Measurements from ENCODE around the gene PRELID3B. TPM values are rescaled to one million over a fixed set of nuclear protein-coding genes. Genes with fewer than 3 reads are reported as not detected.

Gene PRELID3B
- total RNA-seq, 2 experiments from 2014 or later, result 55.8 to 59.1 TPM

GRCh38 chr20:59071216-59071615, 28.6 kb upstream of the PRELID3B start:
- Mint-ChIP-seq H3K4me3 (no peak overlapping the region), H3K27ac (no peak overlapping the region), H3K9me3 (no peaks in the 10 kb centered on the region), H3K4me1 (ENCODE audit: low read depth) (no peaks in the 10 kb centered on the region), H3K27me3 (peaks cover 24% of the 10 kb centered on the region), H3K36me3 (ENCODE audit: low read depth) (no peaks in the 10 kb centered on the region)
- ChIA-PET POLR2A (no interaction called here), CTCF (interaction anchor here (0.6 kb wide), 1 partner anchor 421 kb away, joined by 3 read pairs; no protein-coding TSS in a partner anchor)
- ATAC-seq (ENCODE audit: poor library complexity), result no peak
- Histone ChIP-seq H3K36me3 (ENCODE audit: insufficient read depth, low read length) (no peaks in the 10 kb centered on the region), H3K9me3 (ENCODE audit: control insufficient read depth in 1 of 2, insufficient read depth in 1 of 2, low read length in 2 of 2) (no peaks in the 10 kb centered on the region), H3K4me1 (ENCODE audit: insufficient read depth, low read length) (no peaks in the 10 kb centered on the region), H3K27ac (ENCODE audit: low read depth in 1 of 2, low read length in 2 of 2) (no peak overlapping the region), H3K4me3 (ENCODE audit: low read length) (no peak overlapping the region), H3K27me3 (ENCODE audit: control insufficient read depth in 1 of 2, insufficient read depth in 2 of 2, low read length in 2 of 2) (no peaks in the 10 kb centered on the region)
- TF ChIP-seq CTCF (IDR thresholded peaks at IDR 0.05), result no peak
- DNase-seq, result peak in 2 of 14 experiments; percentile 29 to 30
- intact Hi-C loops (cut with DNase I, micrococcal nuclease), result no loop called here

GRCh38 chr20:59069026-59069425, 26.4 kb upstream of the PRELID3B start:
- CTCF ChIA-PET, result no interaction called here
- no peak for DNase-seq
- H3K4me3 Mint-ChIP-seq, result no peak overlapping the region

GRCh38 chr20:59068534-59068933, 25.9 kb upstream of the PRELID3B start:
- CTCF ChIA-PET, result no interaction called here
- no peaks in the 10 kb centered on the region for H3K9me3 Mint-ChIP-seq
- ATAC-seq (ENCODE audit: poor library complexity), result no peak

More at GRCh38 chr20:59069026-59069425, 26.4 kb upstream of the PRELID3B start:
- Mint-ChIP-seq H3K36me3 (ENCODE audit: low read depth) (no peaks in the 10 kb centered on the region), H3K4me1 (ENCODE audit: low read depth) (no peaks in the 10 kb centered on the region), H3K9me3 (no peaks in the 10 kb centered on the region), H3K27me3 (peaks cover 3% of the 10 kb centered on the region), H3K27ac (no peak overlapping the region)
- intact Hi-C loops (cut with DNase I, micrococcal nuclease), result no loop called here
- Histone ChIP-seq H3K36me3 (ENCODE audit: insufficient read depth, low read length) (no peaks in the 10 kb centered on the region), H3K4me1 (ENCODE audit: insufficient read depth, low read length) (no peaks in the 10 kb centered on the region), H3K27ac (ENCODE audit: low read depth in 1 of 2, low read length in 2 of 2) (no peak overlapping the region), H3K4me3 (ENCODE audit: low read length) (no peak overlapping the region), H3K27me3 (ENCODE audit: control insufficient read depth in 1 of 2, insufficient read depth in 2 of 2, low read length in 2 of 2) (no peaks in the 10 kb centered on the region), H3K9me3 (ENCODE audit: control insufficient read depth in 1 of 2, insufficient read depth in 1 of 2, low read length in 2 of 2) (no peaks in the 10 kb centered on the region)
- POLR2A ChIA-PET, result no interaction called here
- ATAC-seq (ENCODE audit: poor library complexity), result no peak
- no peak for TF ChIP-seq CTCF (IDR thresholded peaks at IDR 0.05)

More at GRCh38 chr20:59068534-59068933, 25.9 kb upstream of the PRELID3B start:
- no peaks in the 10 kb centered on the region for H3K36me3 Mint-ChIP-seq (ENCODE audit: low read depth)
- no peaks in the 10 kb centered on the region for H3K27me3 ChIP-seq (ENCODE audit: control insufficient read depth in 1 of 2, insufficient read depth in 2 of 2, low read length in 2 of 2)
- H3K27me3 Mint-ChIP-seq, result no peaks in the 10 kb centered on the region
- intact Hi-C loops (cut with DNase I, micrococcal nuclease), result no loop called here
- no peak for TF ChIP-seq CTCF (IDR thresholded peaks at IDR 0.05)
- H3K9me3 ChIP-seq (ENCODE audit: control insufficient read depth in 1 of 2, insufficient read depth in 1 of 2, low read length in 2 of 2), result no peaks in the 10 kb centered on the region
- no peak overlapping the region for H3K4me3 Mint-ChIP-seq
- no peak overlapping the region for H3K4me3 ChIP-seq (ENCODE audit: low read length)
- no peak overlapping the region for H3K27ac ChIP-seq (ENCODE audit: low read depth in 1 of 2, low read length in 2 of 2)
- H3K4me1 Mint-ChIP-seq (ENCODE audit: low read depth), result no peaks in the 10 kb centered on the region
- no peak for DNase-seq
- no peak overlapping the region for H3K27ac Mint-ChIP-seq
- H3K4me1 ChIP-seq (ENCODE audit: insufficient read depth, low read length), result no peaks in the 10 kb centered on the region
- H3K36me3 ChIP-seq (ENCODE audit: insufficient read depth, low read length), result no peaks in the 10 kb centered on the region
- POLR2A ChIA-PET, result no interaction called here

Measured in CD4-positive, alpha-beta T cell (primary cell).